Measurements from ENCODE around the gene HOXA13. TPM values are rescaled to one million over a fixed set of nuclear protein-coding genes. Genes with fewer than 3 reads are reported as not detected.

The HOXA13 gene
- total RNA-seq, 5 donors from 2014 or later (not counting 1 experiment from before 2014, with no cell fraction given): not detected

GRCh38 chr7:27189997-27190748 lies 9.7 kb downstream of the HOXA13 start:
- Histone ChIP-seq H3K4me3 (ENCODE audit: control insufficient read depth in 1 of 2, extremely low read depth in 1 of 2, low read length in 1 of 2) (no peak overlapping the region), H3K27me3 (replicated peaks in 1 of 2; ENCODE audit: control insufficient read depth in 2 of 2, extremely low read depth in 1 of 2, insufficient read depth in 2 of 2, low read length in 1 of 2) (peaks cover 37 to 88% of the 10 kb centered on the region in 2 experiments), H3K9me3 (no peaks in the 10 kb centered on the region), H3K36me3 (ENCODE audit: control insufficient read depth in 2 of 2, extremely low read depth in 1 of 2, insufficient read depth in 1 of 2, low read length in 1 of 2) (no peaks in the 10 kb centered on the region), H3K4me1 (ENCODE audit: control insufficient read depth in 1 of 2, extremely low read depth in 1 of 2, insufficient read depth in 2 of 2, low read length in 2 of 2) (peaks cover 16 to 64% of the 10 kb centered on the region in 2 experiments), H3K27ac (ENCODE audit: low read length) (no peak overlapping the region)
- H3K4me1 Mint-ChIP-seq: peaks cover 59 to 69% (median 66%) of the 10 kb centered on the region in 3 donors
- ChIA-PET CTCF (interaction anchor here in 1 of 2 donors (0.7 to 2.2 kb wide), 2 partner anchors 11 to 13 kb away, joined by 3 to 26 read pairs; no protein-coding TSS in a partner anchor), POLR2A (interaction anchor here in 1 of 2 donors (0.6 kb wide), 1 partner anchor 87 kb away, joined by 4 read pairs; no protein-coding TSS in a partner anchor)
- H3K36me3 Mint-ChIP-seq: no peaks in the 10 kb centered on the region
- WGBS (ENCODE audit: insufficient coverage): 33% methylated on average over 1 of the region's 7 CpGs
- H3K27ac Mint-ChIP-seq: peak overlapping the region in 1 of 2 donors; percentile 58
- DNase-seq: peak in 3 of 35 experiments; percentile 4 to 17 (median 10)
- H3K27me3 Mint-ChIP-seq: peaks cover 78 to 96% of the 10 kb centered on the region in 2 donors
- no peaks in the 10 kb centered on the region for H3K9me3 Mint-ChIP-seq
- no peak for ATAC-seq (replicated peaks in 1 of 4)
- H3K4me3 Mint-ChIP-seq: peak overlapping the region in 2 of 3 donors; percentile 22 to 79

GRCh38 chr7:27189295-27189996 lies 10.4 kb downstream of the HOXA13 start:
- H3K4me3 ChIP-seq (ENCODE audit: control insufficient read depth in 1 of 2, extremely low read depth in 1 of 2, low read length in 1 of 2): peak overlapping the region in 1 of 2 donors; percentile 70
- no peaks in the 10 kb centered on the region for H3K36me3 Mint-ChIP-seq
- peak in 4 of 35 experiments; percentile 11 to 22 (median 14) for DNase-seq
- no peaks in the 10 kb centered on the region for H3K9me3 Mint-ChIP-seq
- peaks cover 33 to 92% of the 10 kb centered on the region in 2 experiments for H3K27me3 ChIP-seq (replicated peaks in 1 of 2; ENCODE audit: control insufficient read depth in 2 of 2, extremely low read depth in 1 of 2, insufficient read depth in 2 of 2, low read length in 1 of 2)
- POLR2A ChIA-PET: no interaction called here
- CTCF ChIA-PET: interaction anchor here in 1 of 2 donors (0.6 to 2.2 kb wide), 3 partner anchors 10 to 21 kb away, joined by 3 to 26 read pairs (median 3); no protein-coding TSS in a partner anchor
- peaks cover 76 to 96% of the 10 kb centered on the region in 2 donors for H3K27me3 Mint-ChIP-seq
- H3K36me3 ChIP-seq (ENCODE audit: control insufficient read depth in 2 of 2, extremely low read depth in 1 of 2, insufficient read depth in 1 of 2, low read length in 1 of 2): no peaks in the 10 kb centered on the region
- no peak overlapping the region for H3K27ac ChIP-seq (ENCODE audit: low read length)
- no peaks in the 10 kb centered on the region for H3K9me3 ChIP-seq
- H3K4me1 Mint-ChIP-seq: peaks cover 66 to 76% (median 73%) of the 10 kb centered on the region in 3 donors
- H3K27ac Mint-ChIP-seq: peak overlapping the region; percentile 34 to 58
- peak in 1 of 4 experiments; percentile 6 for ATAC-seq (replicated peaks in 1 of 4)
- 30% methylated on average over 14 of the region's 22 CpGs for WGBS (ENCODE audit: insufficient coverage)
- peaks cover 22 to 71% of the 10 kb centered on the region in 2 experiments for H3K4me1 ChIP-seq (ENCODE audit: control insufficient read depth in 1 of 2, extremely low read depth in 1 of 2, insufficient read depth in 2 of 2, low read length in 2 of 2)
- peak overlapping the region in 2 of 3 donors; percentile 24 to 79 for H3K4me3 Mint-ChIP-seq

GRCh38 chr7:27188386-27189294 lies 11.3 kb downstream of the HOXA13 start:
- H3K36me3 ChIP-seq (ENCODE audit: control insufficient read depth in 2 of 2, extremely low read depth in 1 of 2, insufficient read depth in 1 of 2, low read length in 1 of 2): no peaks in the 10 kb centered on the region
- WGBS (ENCODE audit: insufficient coverage): 6% methylated on average over 49 of the region's 49 CpGs
- peaks cover 30 to 97% of the 10 kb centered on the region in 2 experiments for H3K27me3 ChIP-seq (replicated peaks in 1 of 2; ENCODE audit: control insufficient read depth in 2 of 2, extremely low read depth in 1 of 2, insufficient read depth in 2 of 2, low read length in 1 of 2)
- H3K9me3 ChIP-seq: no peaks in the 10 kb centered on the region
- Mint-ChIP-seq H3K27me3 (peaks cover 68 to 94% of the 10 kb centered on the region in 2 donors), H3K9me3 (no peaks in the 10 kb centered on the region), H3K36me3 (no peaks in the 10 kb centered on the region), H3K4me3 (peak overlapping the region; percentile 65 to 79 (median 65)), H3K4me1 (peaks cover 60 to 81% (median 78%) of the 10 kb centered on the region in 3 donors), H3K27ac (peak overlapping the region in 1 of 2 donors; percentile 72)
- peaks cover 26 to 76% of the 10 kb centered on the region in 2 experiments for H3K4me1 ChIP-seq (ENCODE audit: control insufficient read depth in 1 of 2, extremely low read depth in 1 of 2, insufficient read depth in 2 of 2, low read length in 2 of 2)
- no peak overlapping the region for H3K27ac ChIP-seq (ENCODE audit: low read length)
- peak in 29 of 35 experiments; percentile 26 to 65 (median 45) for DNase-seq
- ATAC-seq (replicated peaks in 1 of 4): peak; percentile 49 to 63 (median 59)
- ChIA-PET POLR2A (no interaction called here), CTCF (interaction anchor here in 1 of 2 donors (0.6 to 1.9 kb wide), 2 partner anchors 11 to 20 kb away, joined by 3 to 4 read pairs; no protein-coding TSS in a partner anchor)
- H3K4me3 ChIP-seq (ENCODE audit: control insufficient read depth in 1 of 2, extremely low read depth in 1 of 2, low read length in 1 of 2): peak overlapping the region; percentile 25 to 70

- no peaks in the 10 kb centered on the region for H3K9me3 Mint-ChIP-seq
- H3K27me3 Mint-ChIP-seq: peaks cover 66 to 95% of the 10 kb centered on the region in 2 donors
- H3K27ac ChIP-seq (ENCODE audit: low read length): no peak overlapping the region
- H3K4me3 Mint-ChIP-seq: peak overlapping the region; percentile 65 to 79 (median 65)
- peaks cover 54 to 78% (median 72%) of the 10 kb centered on the region in 3 donors for H3K4me1 Mint-ChIP-seq
- H3K4me1 ChIP-seq (ENCODE audit: control insufficient read depth in 1 of 2, extremely low read depth in 1 of 2, insufficient read depth in 2 of 2, low read length in 2 of 2): peaks cover 27 to 76% of the 10 kb centered on the region in 2 experiments
- peak in 4 of 35 experiments; percentile 9 to 22 (median 18) for DNase-seq
- H3K9me3 ChIP-seq: no peaks in the 10 kb centered on the region
- CTCF ChIA-PET: interaction anchor here (0.7 to 2.7 kb wide), 6 partner anchors 8 to 818 kb away, joined by 3 to 13 read pairs (median 4); partner anchors contain the start of gene HOXA3 (in 1 of the 2)
- peak overlapping the region in 1 of 2 donors; percentile 11 for H3K27ac Mint-ChIP-seq
- WGBS (ENCODE audit: insufficient coverage): 8% methylated on average over 43 of the region's 46 CpGs
- ATAC-seq (replicated peaks in 1 of 4): no peak
- peak overlapping the region in 1 of 2 donors; percentile 70 for H3K4me3 ChIP-seq (ENCODE audit: control insufficient read depth in 1 of 2, extremely low read depth in 1 of 2, low read length in 1 of 2)
- no peaks in the 10 kb centered on the region for H3K36me3 Mint-ChIP-seq
- POLR2A ChIA-PET: no interaction called here
- H3K36me3 ChIP-seq (ENCODE audit: control insufficient read depth in 2 of 2, extremely low read depth in 1 of 2, insufficient read depth in 1 of 2, low read length in 1 of 2): no peaks in the 10 kb centered on the region
- peaks cover 31 to 97% of the 10 kb centered on the region in 2 experiments for H3K27me3 ChIP-seq (replicated peaks in 1 of 2; ENCODE audit: control insufficient read depth in 2 of 2, extremely low read depth in 1 of 2, insufficient read depth in 2 of 2, low read length in 1 of 2)
Observed at GRCh38 chr7:27187475-27188385, 12.2 kb downstream of the HOXA13 start.
